ENCODE results near the gene IGF2BP2. TPM values are rescaled to one million over a fixed set of nuclear protein-coding genes. Genes with fewer than 3 reads are reported as not detected.
A peak's percentile ranks its signal among the peaks of the same experiment; 100 is the strongest.

Gene IGF2BP2
- total and polyA plus RNA-seq, 2 of the 13 experiments (the other 11 are each of a cell fraction or from before 2014, with no cell fraction given), result 6.5 to 46.0 TPM

DNA sequence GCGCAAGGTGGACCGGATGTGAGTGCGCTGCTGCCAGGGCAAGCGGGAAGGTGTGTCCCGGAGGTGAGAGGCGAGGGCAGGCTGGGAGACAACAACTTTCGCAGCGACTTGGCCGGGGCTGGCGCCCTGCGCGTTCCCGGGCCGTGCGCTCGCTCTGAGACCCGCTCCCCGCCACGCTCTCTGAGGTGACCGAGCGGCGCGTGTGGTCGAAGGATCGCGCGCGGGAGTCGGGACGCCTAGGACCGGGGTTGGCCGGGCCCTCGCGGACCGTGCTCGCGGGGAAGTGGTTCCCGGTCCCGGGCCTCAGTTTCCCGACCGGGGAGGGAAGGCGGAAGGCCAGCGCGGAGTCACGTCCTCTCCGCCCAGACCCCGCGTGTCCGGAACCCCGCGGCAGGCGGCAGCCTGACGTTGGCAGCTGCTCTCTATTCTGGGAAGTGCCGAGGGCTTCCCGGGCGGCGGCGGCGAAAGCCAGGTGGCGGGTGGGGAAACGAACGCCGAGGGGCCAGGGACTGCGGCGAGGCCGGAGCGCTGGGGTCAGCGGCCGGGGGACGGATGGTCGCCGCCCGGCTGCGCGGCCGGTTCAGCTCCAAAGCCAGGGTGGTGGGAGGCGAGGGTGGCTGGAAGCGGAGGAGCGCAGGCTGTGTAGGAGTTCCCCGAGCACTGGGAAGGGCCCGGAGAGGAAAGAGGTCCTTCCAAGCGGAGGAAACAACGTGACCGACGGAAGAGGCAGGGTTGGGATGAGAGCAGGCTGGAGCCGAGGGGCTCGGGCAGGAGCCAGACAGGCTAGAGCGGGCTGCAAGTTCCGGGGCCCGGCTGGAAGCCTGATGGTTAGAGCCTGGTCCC is 1.0 kb upstream of the IGF2BP2 start (continued):
- TF ChIP-seq, protein P1, sequence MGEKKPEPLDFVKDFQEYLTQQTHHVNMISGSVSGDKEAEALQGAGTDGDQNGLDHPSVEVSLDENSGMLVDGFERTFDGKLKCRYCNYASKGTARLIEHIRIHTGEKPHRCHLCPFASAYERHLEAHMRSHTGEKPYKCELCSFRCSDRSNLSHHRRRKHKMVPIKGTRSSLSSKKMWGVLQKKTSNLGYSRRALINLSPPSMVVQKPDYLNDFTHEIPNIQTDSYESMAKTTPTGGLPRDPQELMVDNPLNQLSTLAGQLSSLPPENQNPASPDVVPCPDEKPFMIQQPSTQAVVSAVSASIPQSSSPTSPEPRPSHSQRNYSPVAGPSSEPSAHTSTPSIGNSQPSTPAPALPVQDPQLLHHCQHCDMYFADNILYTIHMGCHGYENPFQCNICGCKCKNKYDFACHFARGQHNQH (CRISPR knock-in tag; IDR thresholded peaks at IDR 0.05), result peak; percentile 22
- TF ChIP-seq SSRP1 (CRISPR knock-in tag; IDR thresholded peaks at IDR 0.05) (no peak), ZMYM3 (CRISPR knock-in tag; IDR thresholded peaks at IDR 0.05) (no peak), ZMYM4 (CRISPR knock-in tag; IDR thresholded peaks at IDR 0.05) (peak; percentile 35; the same call in 1 of the 2 replicates), ZNF282 (IDR thresholded peaks at IDR 0.05; ENCODE audit: partially characterized antibody) (no peak), CEBPG (CRISPR knock-in tag; IDR thresholded peaks at IDR 0.05) (no peak), ZNF552 (CRISPR knock-in tag; IDR thresholded peaks at IDR 0.05; ENCODE audit: borderline replicate concordance) (peak; percentile 59; the same call in 1 of the 2 replicates), AKAP8 (CRISPR knock-in tag; IDR thresholded peaks at IDR 0.05) (peak; percentile 52), NFKB2 (CRISPR knock-in tag; IDR thresholded peaks at IDR 0.05; ENCODE audit: borderline replicate concordance) (no peak; the same call in 1 of the 2 replicates), ZBTB38 (CRISPR knock-in tag; IDR thresholded peaks at IDR 0.05) (no peak), ZFP36L2 (CRISPR knock-in tag; IDR thresholded peaks at IDR 0.05) (no peak), MBNL3 (CRISPR knock-in tag; conservative IDR thresholded peaks at IDR 0.05) (no peak), KLF13 (CRISPR knock-in tag; IDR thresholded peaks at IDR 0.05) (no peak)
- TF ChIP-seq, protein P2, sequence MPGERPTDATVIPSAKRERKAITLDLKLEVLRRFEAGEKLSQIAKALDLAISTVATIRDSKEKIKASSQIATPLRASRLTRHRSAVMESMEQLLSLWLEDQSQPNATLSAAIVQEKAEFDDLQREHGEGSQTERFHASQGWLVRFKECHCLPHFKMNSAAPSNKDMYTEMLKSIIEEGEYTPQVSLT (CRISPR knock-in tag; IDR thresholded peaks at IDR 0.05; ENCODE audit: borderline replicate concordance, low read depth), result no peak
- TF ChIP-seq, protein P3, sequence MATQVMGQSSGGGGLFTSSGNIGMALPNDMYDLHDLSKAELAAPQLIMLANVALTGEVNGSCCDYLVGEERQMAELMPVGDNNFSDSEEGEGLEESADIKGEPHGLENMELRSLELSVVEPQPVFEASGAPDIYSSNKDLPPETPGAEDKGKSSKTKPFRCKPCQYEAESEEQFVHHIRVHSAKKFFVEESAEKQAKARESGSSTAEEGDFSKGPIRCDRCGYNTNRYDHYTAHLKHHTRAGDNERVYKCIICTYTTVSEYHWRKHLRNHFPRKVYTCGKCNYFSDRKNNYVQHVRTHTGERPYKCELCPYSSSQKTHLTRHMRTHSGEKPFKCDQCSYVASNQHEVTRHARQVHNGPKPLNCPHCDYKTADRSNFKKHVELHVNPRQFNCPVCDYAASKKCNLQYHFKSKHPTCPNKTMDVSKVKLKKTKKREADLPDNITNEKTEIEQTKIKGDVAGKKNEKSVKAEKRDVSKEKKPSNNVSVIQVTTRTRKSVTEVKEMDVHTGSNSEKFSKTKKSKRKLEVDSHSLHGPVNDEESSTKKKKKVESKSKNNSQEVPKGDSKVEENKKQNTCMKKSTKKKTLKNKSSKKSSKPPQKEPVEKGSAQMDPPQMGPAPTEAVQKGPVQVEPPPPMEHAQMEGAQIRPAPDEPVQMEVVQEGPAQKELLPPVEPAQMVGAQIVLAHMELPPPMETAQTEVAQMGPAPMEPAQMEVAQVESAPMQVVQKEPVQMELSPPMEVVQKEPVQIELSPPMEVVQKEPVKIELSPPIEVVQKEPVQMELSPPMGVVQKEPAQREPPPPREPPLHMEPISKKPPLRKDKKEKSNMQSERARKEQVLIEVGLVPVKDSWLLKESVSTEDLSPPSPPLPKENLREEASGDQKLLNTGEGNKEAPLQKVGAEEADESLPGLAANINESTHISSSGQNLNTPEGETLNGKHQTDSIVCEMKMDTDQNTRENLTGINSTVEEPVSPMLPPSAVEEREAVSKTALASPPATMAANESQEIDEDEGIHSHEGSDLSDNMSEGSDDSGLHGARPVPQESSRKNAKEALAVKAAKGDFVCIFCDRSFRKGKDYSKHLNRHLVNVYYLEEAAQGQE (IDR thresholded peaks at IDR 0.05; ENCODE audit: borderline replicate concordance in 1 of 2, low read depth in 1 of 2, low read length in 2 of 2), result no peak
- TF ChIP-seq, protein P4, sequence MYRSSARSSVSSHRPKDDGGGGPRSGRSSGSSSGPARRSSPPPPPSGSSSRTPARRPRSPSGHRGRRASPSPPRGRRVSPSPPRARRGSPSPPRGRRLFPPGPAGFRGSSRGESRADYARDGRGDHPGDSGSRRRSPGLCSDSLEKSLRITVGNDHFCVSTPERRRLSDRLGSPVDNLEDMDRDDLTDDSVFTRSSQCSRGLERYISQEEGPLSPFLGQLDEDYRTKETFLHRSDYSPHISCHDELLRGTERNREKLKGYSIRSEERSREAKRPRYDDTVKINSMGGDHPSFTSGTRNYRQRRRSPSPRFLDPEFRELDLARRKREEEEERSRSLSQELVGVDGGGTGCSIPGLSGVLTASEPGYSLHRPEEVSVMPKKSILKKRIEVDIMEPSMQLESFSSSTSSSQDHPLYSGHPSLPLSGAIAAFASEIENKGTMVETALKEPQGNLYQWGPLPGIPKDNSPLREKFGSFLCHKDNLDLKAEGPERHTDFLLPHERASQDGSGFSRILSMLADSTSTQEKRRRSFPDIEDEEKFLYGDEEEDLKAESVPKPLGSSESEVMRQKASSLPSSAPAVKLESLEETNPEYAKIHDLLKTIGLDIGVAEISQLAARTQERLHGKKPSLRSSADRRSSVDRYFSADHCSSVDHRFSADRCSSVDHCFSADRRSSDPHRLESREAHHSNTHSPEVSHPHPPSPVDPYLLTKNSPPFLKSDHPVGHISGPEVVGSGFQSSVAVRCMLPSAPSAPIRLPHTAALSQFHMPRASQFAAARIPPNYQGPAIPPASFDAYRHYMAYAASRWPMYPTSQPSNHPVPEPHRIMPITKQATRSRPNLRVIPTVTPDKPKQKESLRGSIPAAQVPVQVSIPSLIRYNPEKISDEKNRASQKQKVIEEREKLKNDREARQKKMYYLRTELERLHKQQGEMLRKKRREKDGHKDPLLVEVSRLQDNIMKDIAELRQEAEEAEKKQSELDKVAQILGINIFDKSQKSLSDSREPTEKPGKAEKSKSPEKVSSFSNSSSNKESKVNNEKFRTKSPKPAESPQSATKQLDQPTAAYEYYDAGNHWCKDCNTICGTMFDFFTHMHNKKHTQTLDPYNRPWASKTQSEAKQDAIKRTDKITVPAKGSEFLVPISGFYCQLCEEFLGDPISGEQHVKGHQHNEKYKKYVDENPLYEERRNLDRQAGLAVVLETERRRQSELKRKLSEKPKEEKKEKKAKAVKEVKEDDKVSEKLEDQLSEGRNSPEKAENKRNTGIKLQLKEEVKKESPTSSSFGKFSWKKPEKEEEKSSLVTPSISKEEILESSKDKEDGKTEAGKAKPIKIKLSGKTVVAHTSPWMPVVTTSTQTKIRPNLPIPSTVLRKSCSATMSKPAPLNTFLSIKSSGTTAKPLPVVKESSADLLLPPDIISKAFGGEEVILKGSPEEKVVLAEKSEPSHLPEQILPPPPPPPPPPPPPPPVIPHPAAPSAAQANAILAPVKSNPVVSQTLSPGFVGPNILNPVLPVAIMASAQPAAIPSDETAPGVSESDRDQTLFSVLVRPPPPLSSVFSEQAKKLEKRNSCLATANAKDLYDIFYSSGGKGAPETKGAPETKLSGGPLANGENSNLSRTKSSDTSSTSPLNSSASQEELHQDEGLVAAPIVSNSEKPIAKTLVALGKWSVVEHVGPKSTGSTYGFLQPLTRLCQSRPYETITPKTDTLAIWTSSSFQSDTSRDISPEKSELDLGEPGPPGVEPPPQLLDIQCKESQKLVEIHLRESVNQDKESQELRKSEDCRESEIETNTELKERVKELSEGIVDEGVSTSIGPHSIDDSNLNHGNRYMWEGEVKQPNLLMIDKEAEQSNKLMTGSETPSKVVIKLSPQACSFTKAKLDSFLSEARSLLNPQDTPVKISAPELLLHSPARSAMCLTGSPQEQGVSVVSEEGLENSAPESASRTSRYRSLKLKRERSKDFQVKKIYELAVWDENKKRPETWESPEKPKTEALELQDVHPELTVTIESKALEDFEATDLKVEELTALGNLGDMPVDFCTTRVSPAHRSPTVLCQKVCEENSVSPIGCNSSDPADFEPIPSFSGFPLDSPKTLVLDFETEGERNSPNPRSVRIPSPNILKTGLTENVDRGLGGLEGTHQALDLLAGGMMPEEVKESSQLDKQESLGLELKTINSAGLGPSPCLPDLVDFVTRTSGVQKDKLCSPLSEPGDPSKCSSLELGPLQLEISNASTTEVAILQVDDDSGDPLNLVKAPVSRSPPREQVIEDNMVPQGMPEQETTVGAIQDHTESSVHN (CRISPR knock-in tag; IDR thresholded peaks at IDR 0.05), result no peak
